Raji (cell line): ENCODE results near the gene RIPPLY3.

Source experiments
- POLR2A ChIP-seq: IDR thresholded peaks from 2 replicates; pipeline ENCODE4 v1.6.1; 2011; ENCODE audit warnings: low read depth, low read length, control low read depth; ENCODE audit not compliant: insufficient read depth

RIPPLY3 gene

DNA sequence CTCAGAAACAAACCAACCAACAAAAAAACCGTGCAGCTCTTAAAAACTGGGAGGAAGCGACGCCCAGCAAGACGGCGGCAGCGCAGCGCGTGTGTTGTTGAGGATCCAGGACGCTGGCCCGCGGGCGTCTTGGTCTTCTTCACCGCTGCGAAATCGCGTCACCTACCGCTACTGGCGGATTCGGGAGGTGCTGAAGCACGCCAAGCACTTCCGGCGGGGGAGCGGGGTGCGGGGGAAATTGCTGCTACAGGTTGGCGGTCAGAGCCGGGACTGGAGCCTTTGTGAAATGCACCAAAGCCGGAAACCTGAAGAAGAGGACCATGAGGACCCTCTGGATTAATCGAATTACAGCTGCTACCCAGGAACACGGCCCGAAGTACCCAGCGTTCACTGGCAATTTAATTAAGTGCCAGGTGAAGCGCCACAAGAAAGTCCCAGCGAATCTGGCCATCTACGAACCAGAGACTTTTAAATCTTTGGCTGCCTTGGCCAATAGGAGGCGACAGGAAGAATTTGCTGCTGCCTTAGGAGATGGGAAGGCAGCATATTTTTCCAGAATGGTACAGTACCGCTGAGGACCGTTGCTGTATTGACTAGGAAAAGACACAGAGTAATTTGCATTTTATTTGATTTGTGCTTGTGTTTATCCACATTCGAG lies 11.9 kb upstream of the RIPPLY3 start:
- TF ChIP-seq POLR2A: no peak

DNA sequence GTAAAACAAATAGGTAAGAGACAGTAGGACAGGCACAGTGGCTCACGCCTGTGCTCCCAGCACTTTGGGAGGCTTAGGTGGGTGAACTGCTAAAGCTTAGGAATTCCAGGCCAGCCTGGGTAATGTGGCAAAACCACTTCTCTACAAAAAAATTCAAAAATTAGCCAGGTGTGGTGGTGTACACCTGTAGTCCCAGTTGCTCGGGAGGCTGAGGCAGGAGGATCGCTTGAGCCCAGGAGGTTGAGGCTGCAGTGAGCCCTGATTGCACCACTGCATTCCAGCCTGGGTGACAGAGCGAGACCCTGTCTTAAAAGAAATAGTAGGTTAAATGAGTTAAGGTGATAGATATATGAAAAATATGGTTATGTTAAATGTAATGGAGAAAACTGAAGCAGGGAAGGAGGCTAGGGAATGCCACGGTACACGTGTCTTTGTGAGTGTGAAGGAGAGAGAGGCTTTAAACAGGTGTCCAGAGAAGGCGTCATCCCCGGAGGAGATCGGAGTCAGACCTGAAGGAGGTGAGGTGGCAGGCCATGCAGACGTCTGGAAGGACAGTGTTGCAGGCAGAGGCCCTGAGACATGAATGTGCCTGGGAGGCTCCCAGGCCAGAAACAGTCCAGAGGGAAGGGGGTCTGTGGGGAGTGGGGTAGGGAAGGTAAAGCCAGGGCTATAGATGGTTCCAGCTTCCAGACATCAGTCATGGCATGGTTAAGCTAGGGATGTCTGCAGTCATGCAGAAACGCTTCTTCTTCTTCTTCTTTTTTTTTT lies 7.2 kb upstream of the RIPPLY3 start:
- TF ChIP-seq POLR2A: no peak

DNA sequence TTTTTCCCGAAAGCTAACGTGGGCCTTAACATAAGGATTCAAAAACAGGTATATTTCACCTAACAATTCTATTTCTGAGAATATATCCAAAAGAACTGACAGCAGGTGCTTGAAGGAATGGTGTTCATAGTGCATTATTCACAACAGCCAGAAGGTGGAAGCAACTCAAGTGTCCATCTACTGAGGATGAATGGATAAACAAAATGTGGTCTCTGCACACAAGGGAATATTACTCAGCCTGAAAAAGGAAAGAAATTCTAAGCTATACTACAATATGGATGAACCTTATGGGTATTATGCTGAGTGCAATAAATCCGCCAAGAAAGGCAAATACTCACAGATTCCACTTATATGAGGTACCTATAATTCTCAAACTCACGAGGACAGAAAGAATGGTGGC lies 6.1 kb upstream of the RIPPLY3 start:
- TF ChIP-seq POLR2A: no peak

DNA sequence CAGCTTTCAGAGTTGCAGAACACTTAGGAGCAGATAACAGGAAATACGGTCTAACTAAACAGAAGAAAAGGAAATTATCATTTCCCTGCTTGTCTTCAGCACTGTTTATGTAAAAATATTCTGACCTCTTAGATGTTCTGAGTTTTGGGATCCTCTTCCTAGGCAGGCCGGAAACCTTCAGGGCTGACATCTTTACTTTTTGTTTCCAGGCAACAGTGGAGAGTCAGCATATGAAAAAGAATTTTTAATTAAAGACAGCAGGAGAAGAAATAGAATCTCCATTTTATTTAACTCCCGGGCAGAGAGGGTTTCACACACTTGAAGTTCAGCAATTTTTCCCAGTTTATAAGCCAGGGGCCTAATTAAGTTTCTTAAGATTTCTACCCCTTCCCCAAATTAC lies 5.1 kb upstream of the RIPPLY3 start:
- no peak for TF ChIP-seq POLR2A

DNA sequence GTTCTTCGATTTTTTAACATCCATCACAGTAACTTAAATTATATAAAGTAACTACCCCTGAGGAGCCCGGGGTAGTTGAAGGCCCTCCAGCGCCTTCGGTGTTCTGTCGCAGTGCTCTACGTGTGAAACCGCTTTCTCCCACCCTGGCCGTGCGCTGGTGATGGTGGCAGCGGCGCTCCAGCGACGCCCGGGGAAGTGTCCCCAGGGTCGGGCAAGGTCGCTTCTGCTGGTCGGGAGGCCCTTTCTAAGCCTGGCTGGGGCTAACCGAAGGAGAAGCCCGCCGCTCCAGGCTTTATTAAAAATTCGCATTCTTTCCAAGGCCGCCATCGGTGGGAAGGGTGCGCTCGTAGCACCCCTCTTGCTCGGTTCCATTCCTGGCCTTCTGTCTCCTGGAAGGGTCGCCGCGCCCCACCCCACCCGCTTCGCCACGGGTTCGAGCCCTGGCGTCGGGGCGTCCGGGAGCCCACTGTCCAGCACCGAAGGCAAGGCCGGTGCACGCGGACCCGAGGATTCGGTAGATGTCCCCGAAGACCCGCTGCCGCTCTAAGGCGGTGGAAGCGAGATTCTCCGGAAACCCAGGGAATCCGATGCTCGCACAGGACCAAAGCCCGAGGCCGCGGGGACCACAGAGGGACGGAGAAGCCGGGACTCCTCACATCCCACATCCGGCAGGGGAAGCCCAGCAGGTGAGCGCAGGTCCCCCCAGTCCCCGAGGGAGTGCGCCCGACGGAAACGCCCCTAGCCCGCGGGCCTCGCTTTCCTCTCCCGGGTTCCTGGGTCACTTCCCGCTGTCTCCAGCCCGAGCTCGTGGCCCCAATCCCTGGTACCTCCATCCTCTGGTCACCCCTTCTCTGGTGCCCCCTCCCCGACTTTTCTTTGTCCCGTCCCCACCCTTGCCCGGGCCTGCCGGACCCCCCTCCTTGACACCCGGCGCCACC lies 685 bp upstream of the RIPPLY3 start:
- no peak for TF ChIP-seq POLR2A

DNA sequence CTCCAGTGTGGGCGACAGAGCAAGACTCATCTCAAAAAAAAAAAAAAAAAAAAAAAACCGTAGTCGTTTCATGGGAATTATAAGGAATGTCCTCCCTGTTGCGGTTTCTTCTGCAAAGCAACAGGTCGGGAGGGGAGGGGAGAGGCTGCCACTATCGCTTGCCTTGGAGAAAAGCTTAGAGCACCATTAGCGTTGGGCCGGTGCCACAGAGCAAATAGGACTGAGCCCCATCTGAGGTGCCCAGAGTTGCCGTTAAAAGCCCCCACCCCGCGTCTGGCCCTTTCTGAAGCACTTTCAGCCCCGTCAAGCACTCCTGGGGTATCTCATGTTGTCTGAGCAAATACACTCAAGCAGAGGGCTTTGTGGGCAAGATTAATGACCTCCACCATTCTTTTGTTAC lies 2.2 kb downstream of the RIPPLY3 start:
- TF ChIP-seq POLR2A: no peak

DNA sequence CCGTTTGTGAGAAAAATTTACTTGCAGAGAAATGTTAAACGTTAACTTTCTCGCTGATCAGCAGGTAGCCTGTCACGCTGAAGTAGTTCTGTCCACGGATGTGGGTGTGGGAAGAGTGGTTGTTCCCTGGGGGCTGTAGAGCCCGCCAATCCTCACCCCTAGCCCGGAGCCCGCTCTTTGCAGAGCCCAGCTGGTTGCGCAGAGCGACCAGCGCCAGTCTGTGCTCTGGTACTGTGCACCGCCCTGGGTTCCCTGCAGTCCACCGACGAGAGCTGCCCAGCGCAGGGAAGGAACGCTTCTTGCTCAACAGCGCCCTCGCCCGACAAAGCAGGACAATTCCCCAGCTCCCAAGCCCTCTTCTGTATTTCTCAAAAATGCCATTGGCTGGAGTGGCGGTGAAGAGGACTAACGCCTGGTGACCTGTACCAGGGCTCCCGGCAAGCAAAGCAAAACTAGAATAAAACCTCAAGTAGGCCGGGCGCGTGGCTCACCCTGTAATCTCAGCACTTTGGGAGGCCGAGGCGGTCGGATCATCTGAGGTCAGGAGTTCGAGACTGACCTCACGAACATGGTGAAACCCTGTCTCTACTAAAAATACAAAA lies 3.3 kb downstream of the RIPPLY3 start:
- no peak for TF ChIP-seq POLR2A

DNA sequence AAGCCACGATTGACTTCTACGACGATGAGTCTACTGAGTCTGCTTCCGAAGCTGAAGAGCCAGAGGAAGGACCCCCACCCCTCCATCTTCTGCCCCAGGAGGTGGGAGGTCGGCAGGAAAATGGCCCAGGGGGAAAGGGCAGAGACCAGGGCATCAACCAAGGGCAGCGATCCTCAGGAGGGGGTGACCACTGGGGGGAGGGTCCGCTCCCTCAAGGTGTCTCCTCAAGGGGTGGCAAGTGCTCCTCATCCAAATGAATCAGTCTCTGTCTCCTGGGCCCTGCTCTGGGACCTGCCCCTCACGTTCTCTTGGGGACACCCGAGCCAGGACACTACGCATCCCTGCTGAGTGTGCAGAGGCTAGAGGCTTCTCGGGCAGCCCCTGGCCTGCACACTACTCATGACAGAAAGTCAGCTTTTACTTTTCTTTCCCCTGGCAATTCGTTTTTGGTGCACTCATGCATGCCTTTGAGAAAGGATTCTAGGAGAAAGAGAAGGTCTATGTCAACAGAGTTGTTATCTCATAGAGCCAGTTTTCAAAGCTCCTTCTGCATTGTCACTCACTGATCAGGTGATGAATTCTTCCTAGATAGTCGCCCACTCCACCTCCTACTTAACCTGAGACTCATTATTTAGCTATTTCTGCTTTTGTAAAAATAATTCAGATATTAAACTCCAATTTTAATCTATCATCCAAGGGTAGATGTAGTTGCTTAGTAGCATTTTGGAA lies 11.6 kb downstream of the RIPPLY3 start:
- TF ChIP-seq POLR2A: no peak

DNA sequence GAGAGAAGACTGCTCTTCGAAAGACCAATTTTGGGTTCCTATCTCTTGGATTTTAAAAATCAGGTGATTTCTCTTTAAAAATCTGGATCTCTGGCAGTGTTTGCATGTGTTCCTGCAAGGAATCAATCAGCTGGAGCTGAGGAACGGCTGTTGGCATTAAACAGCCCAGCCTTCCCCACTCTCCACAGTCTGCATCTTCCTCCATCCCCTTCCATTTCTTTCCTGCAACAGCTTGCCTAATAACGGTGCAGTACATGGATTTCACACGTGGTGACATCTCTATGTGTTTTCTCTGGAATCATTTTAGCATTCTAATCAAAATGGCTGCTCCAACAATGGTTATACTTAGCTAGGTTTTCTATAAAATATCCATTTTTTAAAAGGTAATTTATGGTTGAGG lies 20.0 kb downstream of the RIPPLY3 start:
- TF ChIP-seq POLR2A: no peak

DNA sequence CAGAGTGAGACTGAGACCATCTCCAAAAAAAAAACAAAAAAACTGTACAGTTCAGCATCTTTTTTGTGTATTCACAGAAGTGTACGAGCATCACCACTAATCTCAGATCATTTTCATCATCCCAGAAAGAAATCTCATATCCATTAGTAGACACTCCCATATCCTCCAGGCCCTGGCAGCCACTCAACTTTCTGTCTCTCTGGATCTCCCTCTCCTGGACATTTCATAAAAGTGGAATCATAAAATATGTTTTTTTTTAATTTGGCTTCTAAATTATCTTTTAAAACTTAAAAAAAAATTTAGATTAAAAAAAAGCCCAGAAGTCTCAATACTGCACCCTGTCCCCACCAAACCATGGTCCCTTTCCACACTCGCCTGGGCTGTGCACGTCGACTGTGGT lies 22.1 kb downstream of the RIPPLY3 start:
- no peak for TF ChIP-seq POLR2A

DNA sequence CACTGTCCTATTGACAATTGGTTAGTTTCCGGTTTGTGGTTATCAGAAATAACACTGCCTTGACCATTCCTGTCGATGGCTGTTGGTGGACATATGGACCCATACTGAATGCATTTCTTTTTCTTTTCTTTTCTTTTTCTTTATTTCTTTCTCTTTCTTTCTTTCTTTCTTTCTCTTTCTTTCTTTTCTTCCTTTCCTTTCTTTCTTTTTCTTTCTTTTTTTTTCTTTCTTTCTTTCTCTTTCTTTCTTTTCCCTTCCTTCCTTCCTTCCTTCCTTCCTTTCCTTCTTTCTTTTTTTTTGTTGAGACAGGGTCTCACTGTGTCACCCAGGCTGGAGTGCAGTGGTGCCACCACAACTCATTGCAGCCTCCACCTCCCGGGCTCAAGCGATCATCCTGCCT lies 24.4 kb downstream of the RIPPLY3 start:
- no peak for TF ChIP-seq POLR2A

DNA sequence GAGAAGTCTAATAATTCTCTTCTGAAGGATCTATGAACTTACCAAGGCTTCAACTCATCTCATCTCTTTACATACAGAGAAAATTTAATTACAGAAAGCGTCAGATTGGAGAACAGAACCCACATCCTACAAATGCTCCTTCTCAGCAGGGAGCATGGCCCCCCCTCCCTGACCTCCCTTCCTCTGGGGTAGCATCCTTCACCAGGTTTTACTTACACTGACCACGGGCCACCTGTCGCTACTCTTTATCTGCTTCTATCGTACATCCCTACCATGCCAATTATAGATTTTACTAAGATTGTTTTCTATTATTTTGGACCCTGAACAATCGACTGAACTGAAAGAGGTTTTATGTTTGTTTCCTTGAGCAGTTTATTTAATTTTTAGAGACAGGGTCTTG lies 25.8 kb downstream of the RIPPLY3 start:
- TF ChIP-seq POLR2A: no peak

DNA sequence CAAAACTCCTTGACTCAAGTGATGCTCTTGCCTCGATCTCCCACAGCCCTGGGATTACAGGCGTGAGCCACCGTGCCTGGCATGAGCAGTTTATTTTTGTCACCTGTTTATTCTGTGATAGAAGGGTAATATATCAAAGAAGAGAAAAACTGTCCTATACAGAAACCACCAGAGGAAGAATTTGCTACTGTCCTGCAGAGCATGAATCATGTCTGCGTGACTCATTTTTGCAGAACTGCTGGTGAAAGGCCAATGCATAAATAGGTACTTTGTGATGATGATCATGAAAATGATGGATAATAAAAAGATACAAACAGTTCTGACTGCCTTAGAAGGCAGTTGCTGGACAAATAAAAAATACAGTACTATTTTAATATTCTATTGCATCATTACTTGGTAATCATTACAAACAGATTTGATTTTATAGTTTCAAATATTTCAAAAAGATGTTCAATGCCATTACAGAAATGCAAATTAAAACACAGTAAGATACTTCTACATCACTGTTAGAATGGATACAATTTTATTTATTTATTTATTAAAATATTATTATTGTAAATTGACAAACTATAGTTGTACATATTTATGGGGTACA lies 26.5 kb downstream of the RIPPLY3 start:
- no peak for TF ChIP-seq POLR2A

DNA sequence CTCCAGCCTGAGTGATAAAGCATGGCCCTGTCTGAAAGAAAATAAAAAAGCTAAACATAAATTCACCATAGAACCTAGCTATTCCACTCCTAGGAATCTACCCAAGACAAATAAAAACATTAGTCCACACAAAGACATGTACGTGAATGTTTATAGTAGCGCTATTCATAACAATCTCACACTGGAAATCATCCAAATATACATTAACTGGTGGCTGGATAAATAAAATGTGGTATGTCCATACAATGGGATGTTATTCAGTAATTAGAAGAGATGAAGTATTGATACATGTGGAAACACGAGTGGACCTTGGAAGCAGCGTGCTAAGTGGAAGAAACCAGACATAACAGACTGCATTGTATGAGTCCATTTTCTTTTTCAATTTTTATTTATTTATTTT lies 29.7 kb downstream of the RIPPLY3 start:
- TF ChIP-seq POLR2A: no peak
